HG03045 (cell line): ENCODE results near the gene CDIPT.
"Not testable (repeated sequence)": the region's sequence is repeated elsewhere in the genome, so short reads cannot be mapped to it uniquely, and the experiment has no call there.

ENCODE experiments used
- ATAC-seq: cut with Tn5 transposase; IDR thresholded peaks from one replicate; pipeline ENCODE4 v1.9.1; 2021; ENCODE audit warnings: mild to moderate bottlenecking, moderate library complexity; ENCODE audit not compliant: unreplicated experiment

Gene CDIPT

GRCh38 chr16:29862884-29863668, at the start of gene CDIPT:
TSS of gene CDIPT (minus strand) at chr16:29863226. CDS start at chr16:29862857, 369 bp downstream.
- ATAC-seq = peak; percentile 85

- no peak for ATAC-seq
Observed at GRCh38 chr16:29912087-29912486, 49.1 kb upstream of the CDIPT start.

DNA sequence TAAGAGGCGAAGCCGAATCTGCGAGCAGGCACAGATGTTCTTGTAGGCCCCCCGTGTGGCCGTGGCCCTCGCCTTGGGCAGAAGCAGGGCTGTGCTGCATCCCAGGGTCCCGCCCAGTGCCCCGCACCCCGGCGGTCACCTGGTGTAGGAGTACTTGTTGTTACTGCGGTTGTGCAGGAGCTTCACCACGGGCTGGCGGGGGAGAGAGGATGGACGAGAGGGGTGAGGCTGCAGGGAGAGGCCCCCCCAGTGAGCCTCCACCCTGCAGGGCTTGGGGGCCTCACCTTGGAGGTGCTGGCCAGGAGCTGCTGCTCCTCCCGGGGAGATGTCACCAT, 48.6 kb upstream of the CDIPT start:
- ATAC-seq = no peak

GRCh38 chr16:29910819-29911675, 48.0 kb upstream of the CDIPT start:
- ATAC-seq = no peak

- ATAC-seq = not testable (repeated sequence)
Observed at GRCh38 chr16:29909851-29910250, 46.8 kb upstream of the CDIPT start.

DNA sequence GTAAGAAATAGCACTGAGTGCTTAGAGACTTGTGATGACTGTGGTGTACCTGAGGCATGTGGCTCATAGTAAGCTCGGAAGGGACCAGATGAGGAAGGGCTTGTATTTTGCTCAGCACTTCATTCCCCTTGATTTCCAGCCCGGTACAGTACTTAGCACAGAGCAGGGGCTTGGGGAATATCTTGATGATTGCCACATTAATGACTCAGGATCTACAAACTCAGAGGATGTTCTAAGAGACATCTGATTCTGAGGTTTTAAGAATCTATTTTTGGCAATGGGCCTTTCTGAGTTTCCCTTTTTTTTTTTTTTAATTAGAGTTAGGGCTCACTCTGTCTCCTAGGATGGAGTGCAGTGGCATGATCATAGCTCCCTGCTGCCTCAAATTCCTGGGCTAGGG, 46.4 kb upstream of the CDIPT start:
- ATAC-seq = no peak

GRCh38 chr16:29908719-29909220, 45.7 kb upstream of the CDIPT start:
- no peak for ATAC-seq

DNA sequence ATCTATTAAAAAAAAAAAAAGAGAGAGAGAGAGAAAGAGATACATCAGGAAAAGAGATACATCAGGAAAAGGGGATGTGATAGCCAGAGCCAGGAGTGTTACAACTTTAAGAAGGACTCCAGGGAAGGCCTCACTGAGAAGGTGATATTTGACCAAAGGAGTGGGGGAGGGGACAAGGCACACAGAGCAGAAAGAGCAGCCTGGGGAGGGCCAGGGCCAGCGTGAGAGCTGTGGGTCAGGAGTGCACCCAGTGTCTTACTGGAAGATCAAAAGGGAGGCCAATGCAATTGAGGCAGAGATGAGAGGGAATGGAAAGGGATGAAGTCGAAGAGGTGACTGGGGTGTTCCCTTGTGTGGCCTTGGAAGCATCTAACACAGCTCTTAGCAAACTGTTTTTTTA, 44.9 kb upstream of the CDIPT start:
- no peak for ATAC-seq

GRCh38 chr16:29906520-29907244, 43.7 kb upstream of the CDIPT start:
- ATAC-seq = no peak

GRCh38 chr16:29905668-29906067, 42.6 kb upstream of the CDIPT start:
- no peak for ATAC-seq

GRCh38 chr16:29904947-29905346, 41.9 kb upstream of the CDIPT start:
- no peak for ATAC-seq

GRCh38 chr16:29903590-29903989, 40.6 kb upstream of the CDIPT start:
- ATAC-seq = no peak

- no peak for ATAC-seq
Observed at GRCh38 chr16:29901607-29901945, 38.5 kb upstream of the CDIPT start.

DNA sequence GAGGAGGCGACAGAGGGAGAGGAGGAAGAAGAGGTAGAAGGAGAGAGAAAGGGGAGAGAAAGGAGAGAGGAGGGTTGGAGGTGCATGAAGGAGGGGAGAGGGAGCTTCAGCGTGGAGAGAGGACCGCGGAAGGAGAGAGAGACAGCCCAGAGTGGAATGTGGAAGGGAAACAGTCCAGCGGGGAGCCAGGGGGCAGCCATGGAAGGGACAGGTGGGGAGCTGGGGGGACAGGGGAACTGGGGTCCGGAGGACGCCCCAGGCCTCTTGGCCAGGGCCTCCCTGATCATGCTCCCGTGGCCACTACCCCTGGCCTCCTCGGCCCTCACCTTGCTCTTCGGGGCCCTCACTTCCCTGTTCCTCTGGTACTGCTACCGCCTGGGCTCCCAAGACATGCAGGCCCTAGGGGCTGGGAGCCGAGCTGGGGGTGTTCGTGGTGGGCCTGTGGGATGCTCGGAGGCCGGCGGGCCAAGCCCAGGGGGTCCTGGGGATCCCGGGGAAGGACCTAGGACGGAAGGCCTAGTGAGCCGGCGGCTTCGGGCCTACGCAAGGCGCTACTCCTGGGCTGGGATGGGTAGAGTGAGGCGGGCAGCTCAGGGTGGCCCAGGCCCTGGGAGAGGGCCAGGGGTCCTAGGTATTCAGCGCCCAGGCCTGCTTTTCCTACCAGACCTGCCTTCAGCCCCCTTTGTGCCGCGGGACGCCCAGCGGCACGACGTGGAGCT, 38.0 kb upstream of the CDIPT start:
- ATAC-seq = no peak

DNA sequence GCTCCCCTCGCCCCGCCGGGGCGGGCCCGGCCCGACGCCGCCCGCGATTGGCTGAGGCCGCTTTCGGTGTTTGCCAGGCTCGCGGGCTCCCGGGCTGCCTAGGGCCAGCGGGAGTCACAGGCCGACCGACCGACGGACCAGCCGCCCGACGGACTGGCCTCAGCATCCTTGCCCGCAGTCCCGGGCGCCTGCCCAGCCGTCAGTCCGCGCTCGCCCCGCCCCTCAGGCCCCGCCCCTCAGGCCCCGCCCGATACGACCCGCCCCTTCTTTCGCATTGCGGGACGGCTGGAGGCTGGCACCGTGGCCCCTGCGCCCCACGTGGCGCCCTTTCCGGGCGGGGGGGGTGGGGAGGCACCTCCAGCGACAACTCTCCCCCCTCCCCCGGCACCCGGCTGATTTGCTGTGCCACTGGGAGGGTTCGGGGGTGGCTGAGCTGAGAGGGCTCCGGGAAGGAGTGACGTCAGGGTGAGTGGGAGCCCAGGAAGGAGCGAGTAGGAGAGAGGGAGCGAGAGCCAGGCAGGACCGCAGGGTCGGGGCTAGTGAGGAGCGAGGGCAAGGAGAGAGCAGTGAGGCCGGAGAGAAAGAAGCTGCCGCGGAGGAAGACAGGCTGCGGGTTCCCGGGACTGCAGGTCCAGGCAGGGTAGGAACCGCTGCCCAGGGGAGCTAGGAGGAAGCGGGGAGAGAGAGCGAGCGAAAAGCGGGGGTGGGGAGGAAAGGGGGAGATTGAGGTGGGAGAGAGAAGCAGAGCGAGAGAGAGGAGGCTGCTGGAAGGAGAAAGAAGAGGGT, 37.3 kb upstream of the CDIPT start, which contains the start of gene ASPHD1:
Gene ASPHD1 (plus strand): TSS at position 387 of the 786 bp plus-strand sequence. CDS start 484 bp downstream, outside the sequence.
- ATAC-seq = peak; percentile 59

DNA sequence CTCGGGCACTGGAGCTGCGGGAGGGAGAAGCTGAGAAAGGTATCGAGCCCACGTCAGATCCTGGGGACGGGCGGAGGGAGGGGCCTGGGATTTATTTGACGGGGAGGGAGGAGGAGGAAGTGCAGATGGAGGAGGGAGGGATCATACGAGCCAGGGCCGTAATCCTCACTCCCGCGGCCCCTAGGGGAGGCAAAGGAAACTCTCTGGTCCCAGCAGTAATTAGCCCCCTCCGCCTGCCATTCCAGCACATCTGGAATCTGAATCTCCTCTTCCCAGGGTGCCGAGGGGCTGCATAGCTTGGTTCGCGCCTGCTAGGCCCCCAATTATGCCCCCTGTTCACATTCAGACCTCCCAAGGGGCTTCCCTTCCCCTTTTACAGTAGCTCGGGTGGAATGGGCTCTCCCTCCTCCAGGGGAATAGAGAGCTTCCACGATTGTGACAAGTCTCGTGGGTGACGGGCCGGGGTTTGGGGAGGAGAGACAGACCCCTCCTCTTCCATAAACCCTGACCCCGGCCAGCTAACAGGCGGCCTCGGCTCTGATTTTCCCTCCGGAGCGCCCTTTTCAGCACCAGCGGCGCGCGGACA, 36.6 kb upstream of the CDIPT start, which contains the start of gene SEZ6L2:
Gene SEZ6L2 (minus strand): TSS at position 35 of the 586 bp plus-strand sequence. CDS start 531 bp downstream, outside the sequence.
- ATAC-seq = no peak

GRCh38 chr16:29898804-29899515, 35.9 kb upstream of the CDIPT start:
- ATAC-seq = no peak

DNA sequence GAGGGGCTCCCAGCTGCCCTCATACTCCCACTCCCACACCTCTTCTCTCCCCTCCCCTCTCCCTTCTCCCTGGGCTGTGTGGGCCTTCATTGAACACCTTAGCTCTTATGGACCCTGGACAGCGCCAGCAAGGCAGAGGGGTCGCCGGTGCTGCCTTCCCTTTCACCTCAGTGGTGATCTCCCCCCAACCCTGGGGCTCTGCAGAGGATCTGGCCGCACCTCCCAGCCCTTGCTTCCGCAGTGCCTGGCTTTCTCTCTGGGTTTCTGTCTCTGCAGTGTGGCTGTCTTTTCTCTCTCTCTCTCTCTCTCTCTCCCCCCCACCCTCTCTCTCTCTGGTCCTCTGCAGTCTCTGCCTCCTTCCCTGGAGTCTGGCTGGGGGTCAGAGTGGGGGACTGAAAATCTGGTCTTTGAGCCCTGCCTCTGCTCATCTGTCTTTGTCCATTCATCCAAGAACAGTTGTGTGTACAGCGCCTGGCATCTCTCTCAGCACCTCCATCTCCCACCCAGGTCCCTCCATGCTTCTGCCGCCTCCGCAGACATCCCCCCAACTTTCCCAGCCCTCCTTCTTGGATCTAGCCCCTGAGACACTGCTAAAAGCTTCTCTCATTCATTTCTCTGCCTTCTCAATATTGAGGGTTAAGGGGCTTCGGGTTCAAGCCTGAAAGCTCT, 35.2 kb upstream of the CDIPT start:
- ATAC-seq = no peak
